Gastrocnemius medialis (tissue), 4 donors: ENCODE measurements around the gene CDH20. TPM values are rescaled to one million over a fixed set of nuclear protein-coding genes. Genes with fewer than 3 reads are reported as not detected.

Source experiments
- ATAC-seq, 2 donors: fragments of 150-250 bp; one replicate each; pipeline ENCODE4 v1.9.1; 2016
- DNase-seq, 2 donors: peaks; one replicate each; pipeline ENCODE4 v3.0.0-alpha.2; 2019
- H3K27ac ChIP-seq, 4 donors: fragments of 200-600 bp; sonication (generic); 1 replicate in 1 of 4; 2 replicates in 3 of 4; pipeline ENCODE4 v1.5.1; 2016 to 2018; ENCODE audit warnings: mild to moderate bottlenecking in 2 of 4, moderate library complexity in 1 of 4
- H3K27me3 ChIP-seq, 3 donors: fragments of 200-600 bp; sonication (generic) in 2 of 3; 1 replicate in 1 of 3; 2 replicates in 2 of 3; pipeline versions ENCODE4 v1.5.1 to v1.6.0; 2016 to 2019; ENCODE audit warnings: mild to moderate bottlenecking in 1 of 3, moderate library complexity in 1 of 3
- H3K36me3 ChIP-seq, 2 donors: fragments of 200-600 bp; sonication (generic) in 1 of 2; one replicate each; pipeline ENCODE4 v1.5.1; 2017 to 2018
- H3K4me1 ChIP-seq, 2 donors: fragments of 200-600 bp; sonication (generic) in 1 of 2; one replicate each; pipeline ENCODE4 v1.5.1; 2016 to 2017; ENCODE audit warnings: mild to moderate bottlenecking in 2 of 2
- H3K4me3 ChIP-seq, 4 donors: fragments of 200-600 bp; sonication (generic) in 3 of 4; 1 replicate in 1 of 4; 2 replicates in 3 of 4; pipeline ENCODE4 v1.5.1; 2016 to 2019; ENCODE audit warnings: mild to moderate bottlenecking in 2 of 4
- H3K9me3 ChIP-seq, 3 donors: fragments of 200-600 bp; sonication (generic) in 2 of 3; 1 replicate in 1 of 3; 2 replicates in 2 of 3; pipeline ENCODE4 v1.5.1; 2016 to 2019
- CTCF ChIP-seq, 5 experiments: fragments of 450-650 bp in 3 of 5; fragments of 200-600 bp in 2 of 5; sonication (generic) in 2 of 5; IDR thresholded peaks in 4 of 5; conservative IDR thresholded peaks in 1 of 5; 1 replicate in 4 of 5; 2 replicates in 1 of 5; pipeline ENCODE4 v1.5.1; 2016 to 2019; ENCODE audit warnings: antibody characterized with exemption in 5 of 5, mild to moderate bottlenecking in 3 of 5, moderate library complexity in 3 of 5
- POLR2A ChIP-seq, 2 donors: fragments of 450-650 bp; IDR thresholded peaks; one replicate each; pipeline ENCODE4 v1.6.1; 2017; ENCODE audit warnings: antibody characterized with exemption in 2 of 2, mild to moderate bottlenecking in 2 of 2, moderate library complexity in 2 of 2
- in situ Hi-C, 4 donors: fragments of 200-750 bp; cut with MboI; loops; one replicate each; pipeline versions ENCODE4 v1.15.0 to v1.8.0; 2017; ENCODE audit warnings: low sequenced_read_pairs in 4 of 4
- intact Hi-C: fragments of 100-400 bp; cut with DNase I; formaldehyde crosslinking; loops from one replicate; pipeline ENCODE4 v1.15.1; 2023; ENCODE audit warnings: low total_unique reads
- total RNA-seq, 4 donors: library from RNA; depleted of rRNA; stranded (reverse); fragments of >200 nt; gene quantifications; one replicate each; pipeline versions ENCODE4 v1.1.0 to v1.2.3, GENCODE V29; 2016

The CDH20 gene
- total RNA-seq, 4 donors from 2014 or later: 0.51 to 19.6 (median 3.9) TPM

GRCh38 chr18:61582202-61582710 is 249.0 kb downstream of the CDH20 start:
- no peaks in the 10 kb centered on the region for H3K9me3 ChIP-seq
- peak overlapping the region; percentile 37 to 69 (median 54) for H3K27ac ChIP-seq
- peak overlapping the region; percentile 43 to 53 (median 45) for H3K4me3 ChIP-seq
- peak in 2 of 5 experiments; percentile 2 to 33 for TF ChIP-seq CTCF (IDR thresholded peaks at IDR 0.05 in 4 of 5, conservative IDR thresholded peaks at IDR 0.05 in 1 of 5)
- TF ChIP-seq POLR2A (IDR thresholded peaks at IDR 0.05): no peak
- intact Hi-C loops: loop anchor here (1.0 to 10.0 kb wide), 3 partner anchors 163 to 549 kb away; no protein-coding TSS in a partner anchor
- DNase-seq (peak in 1 of 2 donors; percentile 14), ATAC-seq (peak; percentile 43 to 80)
- in situ Hi-C loops: loop anchor here (25.0 kb wide), 2 partner anchors 305 to 555 kb away; partner anchors contain the start of gene RNF152 (in 2 of the 4)
- H3K36me3 ChIP-seq: no peaks in the 10 kb centered on the region
- H3K27me3 ChIP-seq: no peaks in the 10 kb centered on the region
- peaks cover 8 to 17% of the 10 kb centered on the region in 2 donors for H3K4me1 ChIP-seq

GRCh38 chr18:61583548-61583947 is 250.3 kb downstream of the CDH20 start:
- in situ Hi-C loops (loop anchor here (25.0 kb wide), 2 partner anchors 304 to 554 kb away; partner anchors contain the start of gene RNF152 (in 2 of the 4)), intact Hi-C loops (loop anchor here (2.0 to 10.0 kb wide), 2 partner anchors 161 to 311 kb away; no protein-coding TSS in a partner anchor)
- Histone ChIP-seq H3K4me3 (no peak overlapping the region), H3K36me3 (no peaks in the 10 kb centered on the region), H3K4me1 (peaks cover 8 to 26% of the 10 kb centered on the region in 2 donors), H3K27me3 (no peaks in the 10 kb centered on the region), H3K27ac (peak overlapping the region in 1 of 4 donors; percentile 56), H3K9me3 (no peaks in the 10 kb centered on the region)
- DNase-seq (no peak), ATAC-seq (no peak)
- TF ChIP-seq CTCF (IDR thresholded peaks at IDR 0.05 in 4 of 5, conservative IDR thresholded peaks at IDR 0.05 in 1 of 5) (no peak), POLR2A (IDR thresholded peaks at IDR 0.05) (no peak)

- Histone ChIP-seq H3K27ac (no peak overlapping the region), H3K36me3 (no peaks in the 10 kb centered on the region), H3K4me3 (no peak overlapping the region), H3K9me3 (no peaks in the 10 kb centered on the region), H3K27me3 (no peaks in the 10 kb centered on the region), H3K4me1 (peaks cover 0 to 21% of the 10 kb centered on the region in 2 donors)
- intact Hi-C loops: loop anchor here (10.0 kb wide), 1 partner anchor 157 kb away; no protein-coding TSS in a partner anchor
- TF ChIP-seq POLR2A (IDR thresholded peaks at IDR 0.05): no peak
- TF ChIP-seq CTCF (IDR thresholded peaks at IDR 0.05 in 4 of 5, conservative IDR thresholded peaks at IDR 0.05 in 1 of 5): no peak
- DNase-seq (no peak), ATAC-seq (no peak)
- in situ Hi-C loops: loop anchor here (25.0 kb wide), 2 partner anchors 299 to 549 kb away; partner anchors contain the start of gene RNF152 (in 2 of the 4)
Measured at GRCh38 chr18:61587865-61588264, 254.6 kb downstream of the CDH20 start.

GRCh38 chr18:61589053-61589723 is 256.0 kb downstream of the CDH20 start:
- H3K27ac ChIP-seq: peak overlapping the region in 1 of 4 donors; percentile 6

More at GRCh38 chr18:61589053-61589723, 256.0 kb downstream of the CDH20 start:
- intact Hi-C loops (loop anchor here (10.0 kb wide), 1 partner anchor 156 kb away; no protein-coding TSS in a partner anchor), in situ Hi-C loops (loop anchor here (25.0 kb wide), 2 partner anchors 298 to 548 kb away; partner anchors contain the start of gene RNF152 (in 2 of the 4))
- no peak overlapping the region for H3K4me3 ChIP-seq
- H3K4me1 ChIP-seq: peaks cover 0 to 21% of the 10 kb centered on the region in 2 donors
- ATAC-seq (no peak), DNase-seq (no peak)
- TF ChIP-seq CTCF (IDR thresholded peaks at IDR 0.05 in 4 of 5, conservative IDR thresholded peaks at IDR 0.05 in 1 of 5): no peak
- TF ChIP-seq POLR2A (IDR thresholded peaks at IDR 0.05): no peak
- H3K9me3 ChIP-seq: no peaks in the 10 kb centered on the region
- no peaks in the 10 kb centered on the region for H3K27me3 ChIP-seq
- no peaks in the 10 kb centered on the region for H3K36me3 ChIP-seq
